ENCODE data around the gene GADL1. TPM values are rescaled to one million over a fixed set of nuclear protein-coding genes. Genes with fewer than 3 reads are reported as not detected.

The GADL1 gene
- total and polyA plus RNA-seq, 12 donors = 0.06 to 0.55 (median 0.13) TPM; not detected in 3

- 74 to 77% (median 75%) methylated on average over 2 of the region's 2 CpGs for WGBS, 4 donors
- intact Hi-C loops (cut with DNase I) = loop anchor here in 1 of 2 donors (10.0 kb wide), 1 partner anchor 82 kb away; no protein-coding TSS in a partner anchor
- H3K36me3 ChIP-seq (replicated peaks in 1 of 2) = peaks cover 0 to 36% of the 10 kb centered on the region in 2 donors
These were observed 197.6 kb downstream of the GADL1 start for GRCh38 chr3:30696896-30697295.

GRCh38 chr3:30696403-30696819 is 198.1 kb downstream of the GADL1 start:
- H3K36me3 ChIP-seq (replicated peaks in 1 of 2) = peaks cover 0 to 41% of the 10 kb centered on the region in 2 donors
- H3K4me1 ChIP-seq (replicated peaks in 1 of 2) = peaks cover 9 to 31% of the 10 kb centered on the region in 2 donors
- H3K27me3 ChIP-seq = no peaks in the 10 kb centered on the region
- H3K27ac ChIP-seq = peak overlapping the region in 1 of 5 donors; percentile 7
- 12 to 31% (median 24%) methylated on average over 3 of the region's 3 CpGs for WGBS, 4 donors
- TF ChIP-seq POLR2A (IDR thresholded peaks at IDR 0.05) (no peak), CTCF (IDR thresholded peaks at IDR 0.05) (no peak)
- DNase-seq = peak; percentile 34 to 76 (median 65)
- H3K9me3 ChIP-seq (replicated peaks in 1 of 3) = no peaks in the 10 kb centered on the region
- intact Hi-C loops (cut with DNase I) = loop anchor here in 1 of 2 donors (10.0 kb wide), 1 partner anchor 82 kb away; no protein-coding TSS in a partner anchor
- no peak overlapping the region for H3K4me3 ChIP-seq

More at GRCh38 chr3:30696896-30697295, 197.6 kb downstream of the GADL1 start:
- DNase-seq = no peak
- Histone ChIP-seq H3K9me3 (replicated peaks in 1 of 3) (no peaks in the 10 kb centered on the region), H3K27ac (no peak overlapping the region), H3K4me1 (replicated peaks in 1 of 2) (peaks cover 9 to 31% of the 10 kb centered on the region in 2 donors), H3K27me3 (no peaks in the 10 kb centered on the region), H3K4me3 (no peak overlapping the region)
- no peak for TF ChIP-seq CTCF (IDR thresholded peaks at IDR 0.05)
- TF ChIP-seq POLR2A (IDR thresholded peaks at IDR 0.05) = no peak

GRCh38 chr3:30695302-30696061 is 199.0 kb downstream of the GADL1 start:
- WGBS, 4 donors = 86 to 95% (median 91%) methylated on average over 5 to 6 of the region's 6 CpGs
- H3K9me3 ChIP-seq (replicated peaks in 1 of 3) = no peaks in the 10 kb centered on the region
- TF ChIP-seq CTCF (IDR thresholded peaks at IDR 0.05) (no peak), POLR2A (IDR thresholded peaks at IDR 0.05) (no peak)
- DNase-seq = no peak
- H3K27ac ChIP-seq = no peak overlapping the region
- no peaks in the 10 kb centered on the region for H3K27me3 ChIP-seq
- intact Hi-C loops (cut with DNase I) = loop anchor here in 1 of 2 donors (10.0 kb wide), 1 partner anchor 81 kb away; no protein-coding TSS in a partner anchor
- peaks cover 11 to 39% of the 10 kb centered on the region in 2 donors for H3K4me1 ChIP-seq (replicated peaks in 1 of 2)
- no peak overlapping the region for H3K4me3 ChIP-seq
- peaks cover 0 to 50% of the 10 kb centered on the region in 2 donors for H3K36me3 ChIP-seq (replicated peaks in 1 of 2)

- H3K4me3 ChIP-seq = no peak overlapping the region
- H3K36me3 ChIP-seq (replicated peaks in 1 of 2) = peaks cover 0 to 55% of the 10 kb centered on the region in 2 donors
- WGBS, 4 donors = 90 to 96% (median 94%) methylated on average over 3 of the region's 3 CpGs
- TF ChIP-seq CTCF (IDR thresholded peaks at IDR 0.05) (no peak), POLR2A (IDR thresholded peaks at IDR 0.05) (no peak)
- H3K4me1 ChIP-seq (replicated peaks in 1 of 2) = peaks cover 19 to 47% of the 10 kb centered on the region in 2 donors
- H3K27me3 ChIP-seq = no peaks in the 10 kb centered on the region
- no peaks in the 10 kb centered on the region for H3K9me3 ChIP-seq (replicated peaks in 1 of 3)
- no peak for DNase-seq
- no peak overlapping the region for H3K27ac ChIP-seq
- intact Hi-C loops (cut with DNase I) = loop anchor here in 1 of 2 donors (10.0 kb wide), 1 partner anchor 80 kb away; no protein-coding TSS in a partner anchor
These were observed 199.8 kb downstream of the GADL1 start for GRCh38 chr3:30694668-30695067.

Data from adrenal gland (tissue), 12 donors.